Gastroesophageal sphincter (tissue), 3 donors: ENCODE data around the gene ALDH3A1.

Experiments
- CTCF ChIP-seq, 4 experiments: fragments of 200-600 bp in 2 of 4; fragments of 450-650 bp in 2 of 4; sonication (generic) in 1 of 4; IDR thresholded peaks; one replicate each; pipeline ENCODE4 v1.5.1; 2017 to 2019; ENCODE audit warnings: antibody characterized with exemption in 4 of 4, mild to moderate bottlenecking in 2 of 4, moderate library complexity in 2 of 4
- POLR2A ChIP-seq, 2 donors: fragments of 450-650 bp; IDR thresholded peaks; one replicate each; pipeline ENCODE4 v1.6.1; 2017; ENCODE audit warnings: antibody characterized with exemption in 2 of 2, mild to moderate bottlenecking in 2 of 2, moderate library complexity in 1 of 2

DNA sequence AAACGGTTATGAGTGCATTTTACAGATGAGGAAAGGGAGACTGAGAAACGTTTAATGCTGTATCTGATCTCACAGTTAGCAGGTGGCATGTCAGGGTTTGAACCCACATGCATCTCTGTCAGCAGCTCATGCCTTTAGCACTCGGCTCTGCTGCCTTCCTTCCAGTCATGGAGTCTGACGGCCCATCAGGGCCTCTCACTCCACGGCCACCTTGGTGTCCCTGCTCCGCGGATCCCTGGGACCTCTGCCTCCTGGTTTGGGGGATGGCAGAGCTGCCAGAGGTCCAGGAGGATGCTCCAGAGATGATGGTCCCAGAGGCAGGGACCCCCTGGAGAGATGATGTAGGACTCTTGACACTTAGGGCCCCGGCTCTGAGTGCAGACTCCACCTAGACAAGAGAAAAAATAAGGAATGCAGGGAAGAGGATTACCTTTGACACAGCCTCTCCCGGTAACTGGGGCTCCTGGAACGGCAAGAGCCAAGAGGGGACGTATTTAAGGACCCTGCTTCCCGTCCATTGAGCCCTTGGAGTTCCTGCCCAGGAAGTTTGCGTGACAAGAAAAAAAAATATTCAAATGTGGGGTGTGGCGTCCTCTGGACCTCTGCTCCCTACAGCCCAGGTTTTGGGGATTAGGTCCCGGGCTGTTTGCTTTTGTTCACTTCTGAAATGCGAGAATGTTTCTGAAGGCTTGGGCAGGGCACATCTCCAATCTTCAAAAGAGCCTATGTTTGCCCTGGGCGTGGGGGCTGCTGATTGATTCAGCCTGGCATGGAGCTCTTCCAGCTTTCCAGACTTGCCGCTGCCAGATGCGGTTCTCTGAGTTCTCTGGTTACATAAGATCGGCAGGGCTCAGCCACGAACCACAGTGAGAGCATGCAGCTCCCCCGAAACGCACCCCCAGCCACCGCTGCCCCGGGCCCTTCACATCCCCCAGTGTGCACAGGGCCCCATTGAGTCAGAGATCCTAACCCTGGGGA lies at the start of gene ALDH3A1:
- TF ChIP-seq CTCF (IDR thresholded peaks at IDR 0.05) (no peak), POLR2A (IDR thresholded peaks at IDR 0.05) (no peak)
